Thymus (tissue), 11 donors: ENCODE data around the gene TFEB. TPM values are rescaled to one million over a fixed set of nuclear protein-coding genes. Genes with fewer than 3 reads are reported as not detected.

Source experiments
- DNase-seq, 9 donors: peaks; one replicate each; pipeline ENCODE4 v3.0.0-alpha.2; 2013; ENCODE audit warnings: low spot score in 9 of 9, low read depth in 6 of 9, missing footprints in 1 of 9
- H3K27ac ChIP-seq, 2 donors: one replicate each; pipeline ENCODE4 v1.5.1; 2013; ENCODE audit warnings: control low read depth in 1 of 2, low read depth in 1 of 2, low read length in 1 of 2, mild to moderate bottlenecking in 1 of 2, moderate library complexity in 1 of 2
- H3K27me3 ChIP-seq, 2 donors: one replicate each; pipeline ENCODE4 v1.5.1; 2013; ENCODE audit warnings: low read length in 1 of 2; ENCODE audit not compliant: control insufficient read depth in 2 of 2, insufficient read depth in 1 of 2
- H3K36me3 ChIP-seq, 2 donors: one replicate each; pipeline ENCODE4 v1.5.1; 2013; ENCODE audit warnings: low read length in 1 of 2, mild to moderate bottlenecking in 1 of 2, moderate library complexity in 1 of 2; ENCODE audit not compliant: control insufficient read depth in 2 of 2, insufficient read depth in 2 of 2
- H3K4me1 ChIP-seq, 2 donors: one replicate each; pipeline ENCODE4 v1.5.1; 2013; ENCODE audit warnings: low read length in 2 of 2; ENCODE audit not compliant: control insufficient read depth in 2 of 2, insufficient read depth in 2 of 2
- H3K4me3 ChIP-seq, 2 donors: one replicate each; pipeline ENCODE4 v1.5.1; 2013; ENCODE audit warnings: low read length in 2 of 2, control low read depth in 1 of 2, mild to moderate bottlenecking in 1 of 2
- H3K9me3 ChIP-seq, 2 donors: one replicate each; pipeline ENCODE4 v1.5.1; 2013; ENCODE audit warnings: low read length in 1 of 2, mild to moderate bottlenecking in 1 of 2; ENCODE audit not compliant: control insufficient read depth in 2 of 2, insufficient read depth in 1 of 2
- WGBS: extraction: QIAGEN DNeasy Blood & Tissue Kit; methylation state at CpG from one replicate; pipeline ENCODE4 v1.1.7; 2013; 5-methylcytosine and 5-hydroxymethylcytosine counted together
- polyA plus RNA-seq: library from polyadenylated mRNA; stranded (reverse); fragments of 200-250 nt; gene quantifications from one replicate; pipeline ENCODE4 v1.2.3, GENCODE V29; 2013
- total RNA-seq: library from RNA; stranded (reverse); fragments of 120-200 nt; gene quantifications from one replicate; pipeline ENCODE4 v1.2.4, GENCODE V29; 2013
- donor health status: healthy.

The TFEB gene
- total and polyA plus RNA-seq, 2 donors: 6.1 to 22.8 TPM

GRCh38 chr6:41728073-41728936 is 7.1 kb downstream of the TFEB start:
- Histone ChIP-seq H3K4me1 (peaks cover 0 to 41% of the 10 kb centered on the region in 2 donors), H3K36me3 (no peaks in the 10 kb centered on the region), H3K27ac (no peak overlapping the region), H3K27me3 (peaks cover 0 to 16% of the 10 kb centered on the region in 2 donors), H3K4me3 (no peak overlapping the region), H3K9me3 (peaks cover 0 to 3% of the 10 kb centered on the region in 2 donors)
- peak in 1 of 9 donors; percentile 49 for DNase-seq
- WGBS: 86% methylated on average over 19 of the region's 19 CpGs

GRCh38 chr6:41727705-41728072 is 7.7 kb downstream of the TFEB start:
- no peak for DNase-seq
- Histone ChIP-seq H3K9me3 (no peaks in the 10 kb centered on the region), H3K27ac (peak overlapping the region in 1 of 2 donors; percentile 5), H3K36me3 (no peaks in the 10 kb centered on the region), H3K4me1 (peaks cover 0 to 39% of the 10 kb centered on the region in 2 donors), H3K27me3 (peaks cover 0 to 13% of the 10 kb centered on the region in 2 donors), H3K4me3 (no peak overlapping the region)
- 95% methylated on average over 3 of the region's 3 CpGs for WGBS

- no peaks in the 10 kb centered on the region for H3K36me3 ChIP-seq
- no peak overlapping the region for H3K4me3 ChIP-seq
- H3K27me3 ChIP-seq: peaks cover 0 to 10% of the 10 kb centered on the region in 2 donors
- no peaks in the 10 kb centered on the region for H3K9me3 ChIP-seq
- DNase-seq: no peak
- peaks cover 0 to 36% of the 10 kb centered on the region in 2 donors for H3K4me1 ChIP-seq
- WGBS: 81% methylated on average over 7 of the region's 7 CpGs
- no peak overlapping the region for H3K27ac ChIP-seq
Measured at GRCh38 chr6:41726876-41727275, 8.5 kb downstream of the TFEB start.

GRCh38 chr6:41724586-41725501 is 10.6 kb downstream of the TFEB start:
- Histone ChIP-seq H3K9me3 (no peaks in the 10 kb centered on the region), H3K36me3 (no peaks in the 10 kb centered on the region), H3K27me3 (peaks cover 0 to 10% of the 10 kb centered on the region in 2 donors), H3K27ac (no peak overlapping the region), H3K4me1 (peaks cover 0 to 31% of the 10 kb centered on the region in 2 donors), H3K4me3 (no peak overlapping the region)
- no peak for DNase-seq
- 86% methylated on average over 13 of the region's 13 CpGs for WGBS

GRCh38 chr6:41724228-41724580 is 11.2 kb downstream of the TFEB start:
- no peak overlapping the region for H3K4me3 ChIP-seq
- peaks cover 0 to 10% of the 10 kb centered on the region in 2 donors for H3K27me3 ChIP-seq
- H3K27ac ChIP-seq: no peak overlapping the region
- 70% methylated on average over 7 of the region's 7 CpGs for WGBS
- H3K9me3 ChIP-seq: no peaks in the 10 kb centered on the region
- DNase-seq: no peak
- peaks cover 0 to 31% of the 10 kb centered on the region in 2 donors for H3K4me1 ChIP-seq
- H3K36me3 ChIP-seq: no peaks in the 10 kb centered on the region

GRCh38 chr6:41723530-41724227 is 11.7 kb downstream of the TFEB start:
- peak in 1 of 9 donors; percentile 38 for DNase-seq
- H3K27ac ChIP-seq: peak overlapping the region; percentile 32 to 46
- H3K27me3 ChIP-seq: peaks cover 0 to 10% of the 10 kb centered on the region in 2 donors
- H3K4me1 ChIP-seq: peaks cover 0 to 25% of the 10 kb centered on the region in 2 donors
- WGBS: 46% methylated on average over 21 of the region's 21 CpGs
- H3K4me3 ChIP-seq: no peak overlapping the region
- H3K9me3 ChIP-seq: no peaks in the 10 kb centered on the region
- H3K36me3 ChIP-seq: no peaks in the 10 kb centered on the region

- WGBS: 76% methylated on average over 8 of the region's 8 CpGs
- no peaks in the 10 kb centered on the region for H3K9me3 ChIP-seq
- no peaks in the 10 kb centered on the region for H3K36me3 ChIP-seq
- H3K27me3 ChIP-seq: peaks cover 0 to 10% of the 10 kb centered on the region in 2 donors
- no peak overlapping the region for H3K4me3 ChIP-seq
- no peak overlapping the region for H3K27ac ChIP-seq
- no peak for DNase-seq
- peaks cover 0 to 19% of the 10 kb centered on the region in 2 donors for H3K4me1 ChIP-seq
Measured at GRCh38 chr6:41722969-41723529, 12.4 kb downstream of the TFEB start.

- peaks cover 0 to 26% of the 10 kb centered on the region in 2 donors for H3K4me1 ChIP-seq
- no peaks in the 10 kb centered on the region for H3K9me3 ChIP-seq
- H3K36me3 ChIP-seq: no peaks in the 10 kb centered on the region
- no peak overlapping the region for H3K4me3 ChIP-seq
- WGBS: 98% methylated on average over 3 of the region's 3 CpGs
- no peak for DNase-seq
- peaks cover 0 to 10% of the 10 kb centered on the region in 2 donors for H3K27me3 ChIP-seq
- no peak overlapping the region for H3K27ac ChIP-seq
Measured at GRCh38 chr6:41721414-41721813, 14.0 kb downstream of the TFEB start.
